A549 (cell line): ENCODE data around the gene SH3PXD2A. TPM values are rescaled to one million over a fixed set of nuclear protein-coding genes. Genes with fewer than 3 reads are reported as not detected.

Source experiments
- ATAC-seq, 2 experiments: fragments of 200-7000 bp in 1 of 2; fragments of >200 bp in 1 of 2; cut with Nextera tagmentation in 1 of 2; cut with Tn5 transposase in 1 of 2; 3 replicates each; pipeline versions ENCODE4 v1.8.0 to v1.9.1; 2018 to 2020; ENCODE audit warnings: mild to moderate bottlenecking in 1 of 2, moderate library complexity in 1 of 2
- CTCF ChIA-PET: fragments of 300-600 bp; sonication (Branson Sonifier 250); formaldehyde crosslinking; extraction: SDS; loops from one replicate; lab custom pipeline; 2021; ENCODE audit warnings: antibody characterized with exemption, inconsistent platforms; lab: Yijun Ruan, JAX
- POLR2A ChIA-PET: fragments of 350-600 bp; formaldehyde crosslinking; extraction: SDS; loops from one replicate; lab custom pipeline; 2021; ENCODE audit warnings: antibody characterized with exemption, inconsistent platforms; lab: Yijun Ruan, JAX
- DNase-seq, 2 experiments: peaks; one replicate each; pipeline versions ENCODE4 v3.0.0 to v3.0.0-alpha.2; 2011 to 2016; ENCODE audit warnings: low read depth in 1 of 2, low spot score in 1 of 2
- FAIRE-seq: peaks from 2 replicates; lab custom pipeline; 2011; peaks lifted over from hg19 to GRCh38; lab: Jason Lieb, UNC
- H3K27ac ChIP-seq, 2 experiments: fragments of >200 bp; sonication (Bioruptor Twin); formaldehyde crosslinking; 3 replicates each; pipeline ENCODE4 v1.5.1; 2016 to 2017
- H3K4me1 ChIP-seq: fragments of >200 bp; sonication (Bioruptor Twin); formaldehyde crosslinking; 3 replicates; pipeline ENCODE4 v1.6.1; 2016
- H3K4me2 ChIP-seq: fragments of >200 bp; sonication (Bioruptor Twin); formaldehyde crosslinking; 3 replicates; pipeline ENCODE4 v1.6.1; 2016
- H3K4me3 ChIP-seq: fragments of >200 bp; sonication (Bioruptor Twin); formaldehyde crosslinking; 3 replicates; pipeline ENCODE4 v1.5.1; 2016
- H3K9me3 ChIP-seq: fragments of >200 bp; sonication (Bioruptor Twin); formaldehyde crosslinking; 3 replicates; pipeline ENCODE4 v1.6.1; 2016
- CBX2 ChIP-seq: fragments of 200-600 bp; sonication (generic); IDR thresholded peaks from 2 replicates; pipeline ENCODE4 v1.6.1; 2016; ENCODE audit warnings: low read depth, mild to moderate bottlenecking, borderline replicate concordance
- CHD2 ChIP-seq: fragments of 150-350 bp; IDR thresholded peaks from 2 replicates; pipeline ENCODE4 v1.6.1; 2014; ENCODE audit warnings: low read length; ENCODE audit not compliant: partially characterized antibody
- CHD4 ChIP-seq: fragments of 200-600 bp; sonication (generic); IDR thresholded peaks from 2 replicates; pipeline ENCODE4 v1.6.1; 2016; ENCODE audit warnings: antibody characterized with exemption, mild to moderate bottlenecking, borderline replicate concordance
- CTCF ChIP-seq: fragments of >200 bp; sonication (Bioruptor Twin); formaldehyde crosslinking; IDR thresholded peaks from 3 replicates; pipeline ENCODE4 v1.5.1; 2016
- EHMT2 ChIP-seq: fragments of 200-600 bp; sonication (generic); IDR thresholded peaks from 2 replicates; pipeline ENCODE4 v1.6.1; 2016; ENCODE audit warnings: antibody characterized with exemption, low read depth, mild to moderate bottlenecking, moderate library complexity
- EP300 ChIP-seq, 2 experiments: fragments of >200 bp; sonication (Bioruptor Twin); formaldehyde crosslinking; IDR thresholded peaks; 2 replicates in 1 of 2; 3 replicates in 1 of 2; pipeline ENCODE4 v1.6.1; 2016 to 2017
- ESRRA ChIP-seq: fragments of 150-350 bp; IDR thresholded peaks from 2 replicates; pipeline ENCODE4 v1.6.1; 2014; ENCODE audit warnings: mild to moderate bottlenecking, low read length, borderline replicate concordance
- FOSL2 ChIP-seq, 2 experiments: fragments of 450-650 bp in 1 of 2; fragments of >200 bp in 1 of 2; sonication (Bioruptor Twin) in 1 of 2; formaldehyde crosslinking; IDR thresholded peaks; 2 replicates each; pipeline versions ENCODE4 v1.5.0 to v1.6.1; 2016 to 2020; ENCODE audit warnings: mild to moderate bottlenecking in 1 of 2, moderate library complexity in 1 of 2
- GATA3 ChIP-seq: IDR thresholded peaks from 2 replicates; pipeline ENCODE4 v1.6.1; 2012; ENCODE audit warnings: borderline replicate concordance
- HEYL ChIP-seq: fragments of 250-450 bp; sonication (Bioruptor Pico); IDR thresholded peaks from 2 replicates; pipeline ENCODE4 v1.8.0; 2021; ENCODE audit warnings: mild to moderate bottlenecking, moderate library complexity
- HOXA7 ChIP-seq: fragments of 250-450 bp; sonication (Bioruptor Pico); IDR thresholded peaks from 2 replicates; pipeline ENCODE4 v1.5.0; 2020; ENCODE audit warnings: mild to moderate bottlenecking, moderate library complexity
- HOXB5 ChIP-seq: fragments of 250-450 bp; sonication (Bioruptor Pico); IDR thresholded peaks from 2 replicates; pipeline ENCODE4 v1.5.0; 2020; ENCODE audit warnings: mild to moderate bottlenecking, moderate library complexity
- JUNB ChIP-seq: fragments of >200 bp; sonication (Bioruptor Twin); formaldehyde crosslinking; IDR thresholded peaks from 2 replicates; pipeline ENCODE4 v1.6.1; 2016
- KDM1A ChIP-seq: fragments of 200-600 bp; sonication (generic); IDR thresholded peaks from 2 replicates; pipeline ENCODE4 v1.6.1; 2016; ENCODE audit warnings: low read depth, mild to moderate bottlenecking
- MAFK ChIP-seq: fragments of 450-650 bp; IDR thresholded peaks from 2 replicates; pipeline ENCODE4 v1.6.1; 2014; ENCODE audit not compliant: partially characterized antibody
- MAZ ChIP-seq: fragments of 150-350 bp; IDR thresholded peaks from 2 replicates; pipeline ENCODE4 v1.6.1; 2014; ENCODE audit warnings: antibody characterized with exemption, low read depth, low read length, borderline replicate concordance
- MYC ChIP-seq: IDR thresholded peaks from 2 replicates; pipeline ENCODE4 v1.6.1; 2012; ENCODE audit warnings: mild to moderate bottlenecking, inconsistent platforms, low read length, improper control_type of control experiment, borderline replicate concordance
- NFE2L2 ChIP-seq: fragments of 150-350 bp; conservative IDR thresholded peaks from 2 replicates; pipeline ENCODE4 v1.6.1; 2014; ENCODE audit warnings: low read length
- PBX3 ChIP-seq: IDR thresholded peaks from 2 replicates; pipeline ENCODE4 v1.6.1; 2012
- POLR2A ChIP-seq: IDR thresholded peaks from 2 replicates; pipeline ENCODE4 v1.6.1; 2012; ENCODE audit warnings: mild to moderate bottlenecking, low read length
- POLR2AphosphoS2 ChIP-seq: conservative IDR thresholded peaks from 2 replicates; pipeline ENCODE4 v1.6.1; 2012; ENCODE audit warnings: low read length, improper control_type of control experiment, inconsistent platforms
- RCOR1 ChIP-seq: fragments of 150-350 bp; IDR thresholded peaks from 2 replicates; pipeline ENCODE4 v1.6.1; 2014; ENCODE audit warnings: antibody characterized with exemption, low read length, low read depth
- RFX5 ChIP-seq: fragments of 450-650 bp; IDR thresholded peaks from 2 replicates; pipeline ENCODE4 v1.7.1; 2014; ENCODE audit warnings: antibody characterized with exemption, mild to moderate bottlenecking, moderate library complexity
- SREBF2 ChIP-seq: fragments of 450-650 bp; IDR thresholded peaks from 2 replicates; pipeline ENCODE4 v1.6.1; 2014; ENCODE audit warnings: mild to moderate bottlenecking, moderate library complexity
- TP53 ChIP-seq: fragments of 250-450 bp; sonication (Bioruptor Pico); IDR thresholded peaks from 2 replicates; pipeline ENCODE4 v1.5.0; 2021; ENCODE audit warnings: mild to moderate bottlenecking, moderate library complexity
- ZC3H11A ChIP-seq: fragments of 450-650 bp; IDR thresholded peaks from 2 replicates; pipeline ENCODE4 v1.6.1; 2014; ENCODE audit warnings: antibody characterized with exemption, mild to moderate bottlenecking
- ZFP36 ChIP-seq: fragments of 450-650 bp; IDR thresholded peaks from 2 replicates; pipeline ENCODE4 v1.6.1; 2014; ENCODE audit warnings: borderline replicate concordance; ENCODE audit not compliant: partially characterized antibody
- ZSCAN20 ChIP-seq: fragments of 250-450 bp; sonication (Bioruptor Pico); IDR thresholded peaks from 2 replicates; pipeline ENCODE4 v1.8.0; 2022; ENCODE audit warnings: mild to moderate bottlenecking, moderate library complexity
- WGBS: methylation state at CpG from one replicate; pipeline ENCODE4 v1.1.6; 2017; ENCODE audit errors: missing lambda C conversion rate; 5-methylcytosine and 5-hydroxymethylcytosine counted together
- polyA plus RNA-seq, 4 experiments: library from polyadenylated mRNA; depleted of rRNA in 3 of 4; stranded (reverse); fragments of >200 nt; fragmentation: RNase III in 1 of 4; extraction: RNeasy Plus Mini Kit Qiagen cat#74134 plus additional on column Dnase treatment in 1 of 4; gene quantifications; 2 replicates in 3 of 4; 3 replicates in 1 of 4; pipeline ENCODE4 v1.2.3, GENCODE V29; 2011 to 2017
- TF ChIP-seq, protein P1 (sequence below): fragments of 250-450 bp; sonication (Bioruptor Pico); IDR thresholded peaks from 2 replicates; pipeline ENCODE4 v1.5.0; 2021; ENCODE audit warnings: mild to moderate bottlenecking, moderate library complexity, borderline replicate concordance

The SH3PXD2A gene
- polyA plus RNA-seq, 2 of the 4 experiments (the other 2 are of a cell fraction) = 2.4 to 3.9 TPM

GRCh38 chr10:103645141-103646054, 210.0 kb downstream of the SH3PXD2A start:
- CTCF ChIA-PET = interaction anchor here (0.6 to 1.0 kb wide), 9 partner anchors 12 to 238 kb away, joined by 3 to 4 read pairs (median 3); no protein-coding TSS in a partner anchor
- H3K4me3 ChIP-seq = no peak overlapping the region
- DNase-seq = no peak
- no peak for TF ChIP-seq MAZ
- POLR2A ChIA-PET = no interaction called here
- no peaks in the 10 kb centered on the region for H3K9me3 ChIP-seq
- no peak overlapping the region for H3K27ac ChIP-seq
- no peak for ATAC-seq
- H3K4me1 ChIP-seq = no peaks in the 10 kb centered on the region
- WGBS = 86% methylated on average over 11 of the region's 12 CpGs
- H3K4me2 ChIP-seq = no peak overlapping the region
- FAIRE-seq = no peak

- no peak for FAIRE-seq
- ChIA-PET POLR2A (no interaction called here), CTCF (interaction anchor here (0.8 to 2.1 kb wide), 3 partner anchors 42 to 45 kb away, joined by 4 to 11 read pairs (median 4); no protein-coding TSS in a partner anchor)
- no peak overlapping the region for H3K27ac ChIP-seq
- DNase-seq = no peak
- ATAC-seq = no peak
- H3K4me2 ChIP-seq = no peak overlapping the region
- 85% methylated on average over 7 of the region's 7 CpGs for WGBS
- H3K9me3 ChIP-seq = no peaks in the 10 kb centered on the region
- no peaks in the 10 kb centered on the region; the same call in 2 of the 3 replicates for H3K4me1 ChIP-seq
- TF ChIP-seq HEYL (CRISPR knock-in tag) = no peak
- TF ChIP-seq MAFK = no peak
- no peak for TF ChIP-seq JUNB
- TF ChIP-seq NFE2L2 = no peak
- TF ChIP-seq HOXB5 (CRISPR knock-in tag) = no peak
- no peak for TF ChIP-seq ESRRA
- no peak for TF ChIP-seq EHMT2
- TF ChIP-seq RFX5 = no peak
- no peak for TF ChIP-seq KDM1A
- TF ChIP-seq GATA3 = no peak
- TF ChIP-seq POLR2AphosphoS2 = no peak
- TF ChIP-seq RCOR1 = no peak
- no peak for TF ChIP-seq HOXA7 (CRISPR knock-in tag)
- TF ChIP-seq PBX3 = no peak
- TF ChIP-seq MYC = no peak
- TF ChIP-seq FOSL2 (IDR thresholded peaks at IDR 0.05) = no peak
- TF ChIP-seq FOSL2 (CRISPR knock-in tag; IDR thresholded peaks at IDR 0.05) = no peak
- no peak for TF ChIP-seq CBX2
- TF ChIP-seq CHD2 = no peak
- TF ChIP-seq, all 56 proteins: peak for 0
- H3K4me3 ChIP-seq = no peak overlapping the region
Measured at GRCh38 chr10:103643381-103643780, 212.0 kb downstream of the SH3PXD2A start.

- FAIRE-seq (no peak), ATAC-seq (no peak), DNase-seq (no peak)
- 47% methylated on average over 4 of the region's 4 CpGs for WGBS
- ChIA-PET CTCF (no interaction called here), POLR2A (no interaction called here)
- no peaks in the 10 kb centered on the region for H3K9me3 ChIP-seq
- H3K4me1 ChIP-seq = no peaks in the 10 kb centered on the region; the same call in 2 of the 3 replicates
- no peak overlapping the region for H3K27ac ChIP-seq
- no peak overlapping the region for H3K4me2 ChIP-seq
- no peak overlapping the region for H3K4me3 ChIP-seq
- no peak for TF ChIP-seq EHMT2
- TF ChIP-seq POLR2A = no peak
- no peak for TF ChIP-seq RFX5
- TF ChIP-seq CHD4 = no peak
- TF ChIP-seq ZC3H11A = no peak
- no peak for TF ChIP-seq SREBF2
- TF ChIP-seq TP53 (CRISPR knock-in tag) = no peak
- no peak for TF ChIP-seq POLR2AphosphoS2
- TF ChIP-seq CHD2 = no peak
- TF ChIP-seq CTCF = no peak
- no peak for TF ChIP-seq ZSCAN20 (CRISPR knock-in tag)
- no peak for TF ChIP-seq EP300 (IDR thresholded peaks at IDR 0.05)
- TF ChIP-seq ZFP36 = no peak
- TF ChIP-seq, protein P1, sequence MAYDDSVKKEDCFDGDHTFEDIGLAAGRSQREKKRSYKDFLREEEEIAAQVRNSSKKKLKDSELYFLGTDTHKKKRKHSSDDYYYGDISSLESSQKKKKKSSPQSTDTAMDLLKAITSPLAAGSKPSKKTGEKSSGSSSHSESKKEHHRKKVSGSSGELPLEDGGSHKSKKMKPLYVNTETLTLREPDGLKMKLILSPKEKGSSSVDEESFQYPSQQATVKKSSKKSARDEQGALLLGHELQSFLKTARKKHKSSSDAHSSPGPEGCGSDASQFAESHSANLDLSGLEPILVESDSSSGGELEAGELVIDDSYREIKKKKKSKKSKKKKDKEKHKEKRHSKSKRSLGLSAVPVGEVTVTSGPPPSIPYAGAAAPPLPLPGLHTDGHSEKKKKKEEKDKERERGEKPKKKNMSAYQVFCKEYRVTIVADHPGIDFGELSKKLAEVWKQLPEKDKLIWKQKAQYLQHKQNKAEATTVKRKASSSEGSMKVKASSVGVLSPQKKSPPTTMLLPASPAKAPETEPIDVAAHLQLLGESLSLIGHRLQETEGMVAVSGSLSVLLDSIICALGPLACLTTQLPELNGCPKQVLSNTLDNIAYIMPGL (CRISPR knock-in tag) = no peak
- TF ChIP-seq, all 56 proteins: peak for 0
Measured at GRCh38 chr10:103641326-103641725, 214.1 kb downstream of the SH3PXD2A start.
